Measurements from ENCODE around the gene COPB2. TPM values are rescaled to one million over a fixed set of nuclear protein-coding genes. Genes with fewer than 3 reads are reported as not detected.
"Not testable (repeated sequence)": the region's sequence is repeated elsewhere in the genome, so short reads cannot be mapped to it uniquely, and the experiment has no call there.

The COPB2 gene
- total RNA-seq, 1 donor from 2014 or later = 140 TPM

DNA sequence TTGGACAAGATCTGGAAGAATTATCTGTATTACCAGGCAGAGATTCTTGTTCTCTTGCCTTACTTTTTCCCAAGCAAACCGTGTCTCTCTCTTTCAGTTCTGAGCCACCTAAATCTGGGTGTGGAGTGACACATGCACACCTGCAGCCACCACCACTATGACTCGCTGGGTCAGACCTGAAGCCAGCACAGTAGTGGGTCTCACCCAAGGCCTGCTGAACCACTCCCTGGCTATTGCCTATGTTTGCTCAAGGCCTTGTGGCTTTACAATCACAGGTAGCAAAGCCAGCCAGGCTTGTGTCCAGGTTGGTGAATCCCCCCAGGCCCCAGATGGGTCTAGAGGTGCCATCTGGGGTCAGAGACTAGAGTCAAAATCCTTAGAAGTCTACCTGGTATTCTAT is 28.7 kb upstream of the COPB2 start:
- no peak for DNase-seq (ENCODE audit: extremely low spot score, unreplicated experiment)
- no peak for TF ChIP-seq CTCF (conservative IDR thresholded peaks at IDR 0.05)
- Mint-ChIP-seq H3K4me3 (no peak overlapping the region), H3K36me3 (peaks cover 22% of the 10 kb centered on the region), H3K27ac (no peak overlapping the region), H3K27me3 (no peaks in the 10 kb centered on the region), H3K4me1 (ENCODE audit: unreplicated experiment) (no peaks in the 10 kb centered on the region), H3K9me3 (peaks cover 22% of the 10 kb centered on the region)

- no peak for DNase-seq (ENCODE audit: extremely low spot score, unreplicated experiment)
- peaks cover 24% of the 10 kb centered on the region for H3K36me3 Mint-ChIP-seq
- H3K27me3 Mint-ChIP-seq = no peaks in the 10 kb centered on the region
- H3K4me3 Mint-ChIP-seq = no peak overlapping the region
- no peak overlapping the region for H3K27ac Mint-ChIP-seq
- H3K4me1 Mint-ChIP-seq (ENCODE audit: unreplicated experiment) = no peaks in the 10 kb centered on the region
- TF ChIP-seq CTCF (conservative IDR thresholded peaks at IDR 0.05) = no peak
- peaks cover 34% of the 10 kb centered on the region for H3K9me3 Mint-ChIP-seq
Measured at GRCh38 chr3:139416275-139416674, 26.8 kb upstream of the COPB2 start.

DNA sequence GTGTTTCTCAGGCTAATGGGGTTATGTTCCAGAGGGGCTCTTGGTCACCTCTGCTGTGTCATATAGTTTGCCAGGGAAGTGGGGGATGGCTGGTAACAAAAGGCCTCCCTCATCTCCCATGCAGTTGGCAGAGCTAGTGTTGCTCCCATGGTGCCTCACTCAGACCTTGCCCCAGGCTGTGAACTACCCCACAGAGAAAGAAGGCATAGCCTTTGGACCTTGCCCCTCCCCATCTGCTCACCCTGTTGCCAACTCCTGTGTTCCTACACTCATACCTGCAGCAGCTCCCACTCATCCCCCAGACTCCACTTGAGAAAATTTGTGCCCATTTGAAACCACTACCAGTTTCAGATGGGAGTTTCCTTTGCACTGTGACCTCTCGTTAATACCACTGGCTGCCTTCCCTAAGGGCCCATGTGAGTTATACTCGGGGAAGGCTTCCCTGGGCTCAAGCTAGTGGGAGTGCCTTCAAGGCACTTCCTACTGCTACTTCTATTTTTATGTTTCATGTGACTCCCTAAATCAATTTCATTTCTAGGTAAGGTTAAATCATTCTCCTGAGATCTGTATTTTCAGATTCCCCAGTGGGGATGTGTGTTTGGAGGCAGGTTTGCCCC is 25.3 kb upstream of the COPB2 start:
- no peak overlapping the region for H3K4me3 Mint-ChIP-seq
- H3K9me3 Mint-ChIP-seq = peaks cover 38% of the 10 kb centered on the region
- no peak overlapping the region for H3K27ac Mint-ChIP-seq
- no peak for DNase-seq (ENCODE audit: extremely low spot score, unreplicated experiment)
- no peaks in the 10 kb centered on the region for H3K4me1 Mint-ChIP-seq (ENCODE audit: unreplicated experiment)
- H3K36me3 Mint-ChIP-seq = peaks cover 23% of the 10 kb centered on the region
- no peak for TF ChIP-seq CTCF (conservative IDR thresholded peaks at IDR 0.05)
- no peaks in the 10 kb centered on the region for H3K27me3 Mint-ChIP-seq

GRCh38 chr3:139412891-139413290 is 23.4 kb upstream of the COPB2 start:
- not testable (repeated sequence) for H3K4me3 Mint-ChIP-seq; H3K27ac Mint-ChIP-seq; DNase-seq (ENCODE audit: extremely low spot score, unreplicated experiment); H3K27me3 Mint-ChIP-seq; H3K4me1 Mint-ChIP-seq (ENCODE audit: unreplicated experiment)
- H3K36me3 Mint-ChIP-seq = peaks cover 23% of the 10 kb centered on the region
- peaks cover 42% of the 10 kb centered on the region for H3K9me3 Mint-ChIP-seq

DNA sequence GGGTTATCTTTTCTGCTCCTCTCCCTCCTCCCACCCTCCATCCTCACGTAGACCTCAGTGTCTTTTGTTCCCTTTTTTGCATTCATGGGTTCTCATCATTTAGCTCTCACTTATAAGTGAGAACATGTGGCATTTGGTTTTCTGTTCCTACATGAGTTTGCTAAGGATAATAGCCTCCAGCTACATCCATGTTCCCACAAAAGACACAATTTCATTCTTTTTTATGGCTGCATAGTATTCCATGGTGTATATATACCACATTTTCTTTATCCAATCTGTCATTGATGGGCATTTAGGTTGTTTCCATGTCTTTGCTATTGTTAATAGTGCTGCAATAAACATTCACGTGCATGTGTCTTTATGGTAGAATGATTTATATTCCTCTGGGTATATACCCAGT is 11.7 kb upstream of the COPB2 start:
- H3K4me1 Mint-ChIP-seq (ENCODE audit: unreplicated experiment); DNase-seq (ENCODE audit: extremely low spot score, unreplicated experiment); H3K9me3 Mint-ChIP-seq; H3K27ac Mint-ChIP-seq; H3K27me3 Mint-ChIP-seq; H3K4me3 Mint-ChIP-seq: not testable (repeated sequence)
- peaks cover 36% of the 10 kb centered on the region for H3K36me3 Mint-ChIP-seq

DNA sequence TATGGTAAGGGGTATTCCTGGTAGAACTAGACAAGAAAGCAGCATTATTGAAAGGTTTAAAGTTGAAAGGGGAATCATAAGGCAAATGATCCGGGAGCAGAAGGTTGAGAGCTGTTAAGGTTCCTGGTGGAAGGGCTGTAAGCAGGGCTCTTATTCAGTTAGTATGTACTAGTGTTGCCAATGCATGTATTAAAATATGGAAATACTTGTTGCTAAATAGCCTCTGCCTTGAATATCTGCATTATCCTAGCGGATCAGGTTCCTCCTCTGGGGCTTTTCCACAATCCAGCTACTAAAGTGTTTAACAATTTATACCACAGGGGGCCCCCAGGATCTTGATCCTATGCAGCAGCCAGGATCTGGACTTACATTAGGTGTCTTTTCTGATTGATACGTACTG is 7.3 kb upstream of the COPB2 start:
- Mint-ChIP-seq H3K4me3 (no peak overlapping the region), H3K27ac (no peak overlapping the region), H3K4me1 (ENCODE audit: unreplicated experiment) (peaks cover 15% of the 10 kb centered on the region), H3K27me3 (no peaks in the 10 kb centered on the region), H3K36me3 (peaks cover 24% of the 10 kb centered on the region), H3K9me3 (peaks cover 5% of the 10 kb centered on the region)
- DNase-seq (ENCODE audit: extremely low spot score, unreplicated experiment) = no peak
- TF ChIP-seq CTCF (conservative IDR thresholded peaks at IDR 0.05) = no peak

DNA sequence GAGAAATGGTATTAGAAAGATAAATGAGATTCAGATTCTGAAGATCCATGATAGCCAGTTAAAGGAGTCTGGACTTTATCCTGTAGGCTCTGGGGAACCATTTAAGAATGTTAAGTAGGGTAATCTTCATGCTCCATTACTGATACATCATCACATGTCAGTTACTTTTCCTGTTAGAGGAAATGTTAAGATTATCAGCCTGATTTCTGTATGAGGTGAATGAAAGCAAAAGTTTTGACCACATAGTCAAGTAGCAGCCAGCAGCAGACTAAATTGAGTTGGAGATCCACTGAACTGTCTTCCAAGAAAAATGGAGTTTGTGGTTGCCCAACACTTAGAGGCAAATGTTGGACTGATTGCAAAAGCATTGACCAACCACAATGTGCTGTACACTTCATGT is 4.7 kb upstream of the COPB2 start:
- TF ChIP-seq CTCF (conservative IDR thresholded peaks at IDR 0.05) = no peak
- no peaks in the 10 kb centered on the region for H3K27me3 Mint-ChIP-seq
- H3K4me3 Mint-ChIP-seq = no peak overlapping the region
- no peak overlapping the region for H3K27ac Mint-ChIP-seq
- peaks cover 15% of the 10 kb centered on the region for H3K36me3 Mint-ChIP-seq
- no peak for DNase-seq (ENCODE audit: extremely low spot score, unreplicated experiment)
- no peaks in the 10 kb centered on the region for H3K9me3 Mint-ChIP-seq
- peaks cover 32% of the 10 kb centered on the region for H3K4me1 Mint-ChIP-seq (ENCODE audit: unreplicated experiment)

All from type B pancreatic cell (in vitro differentiated cells).